ENCODE measurements around the gene FOXP4. TPM values are rescaled to one million over a fixed set of nuclear protein-coding genes. Genes with fewer than 3 reads are reported as not detected.

FOXP4 gene
- total and polyA plus RNA-seq, 2 of the 13 experiments (the other 11 are each of a cell fraction or from before 2014, with no cell fraction given) = 11.0 to 12.4 TPM

DNA sequence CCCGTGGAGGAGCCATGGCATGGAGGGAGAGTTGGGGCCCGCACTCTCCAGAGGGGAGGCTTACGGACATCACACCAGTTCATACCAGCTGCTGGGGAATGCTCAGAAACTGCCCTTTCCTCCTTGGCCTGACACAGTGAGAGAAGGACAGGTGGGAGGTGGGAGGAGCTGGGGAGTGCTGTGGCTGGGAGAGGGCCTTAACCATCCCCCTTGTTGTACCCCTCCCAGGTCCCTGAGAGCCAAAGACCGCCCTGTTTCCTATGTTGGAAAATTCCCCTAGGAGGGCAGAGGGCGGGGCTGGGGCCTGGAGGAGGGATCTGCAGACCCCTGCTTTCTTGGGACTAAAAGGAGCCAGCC lies 24.1 kb downstream of the FOXP4 start:
- no TSS peak for BruUV-seq (replicated peaks)
- ChIA-PET CTCF (ENCODE audit: low intra/inter-chr PET ratio, low total read pairs) (no interaction called here), POLR2A (interaction anchor here (5.8 kb wide), 1 partner anchor 8 kb away, joined by 54 read pairs; no protein-coding TSS in a partner anchor)
- peaks cover 73% of the 10 kb centered on the region for H3K4me1 ChIP-seq (ENCODE audit: insufficient read depth, low read length)
- H3K79me2 ChIP-seq (ENCODE audit: insufficient read depth, low read length) = peaks cover 56% of the 10 kb centered on the region
- no peak overlapping the region for H3K27ac ChIP-seq (ENCODE audit: extremely low read length, insufficient read depth, low read length)
- DNase-seq (ENCODE audit: low spot score) (no peak), ATAC-seq (no peak), FAIRE-seq (no peak)
- no peak overlapping the region for H3K9ac ChIP-seq (ENCODE audit: insufficient read depth, low read depth, low read length)
- no peaks in the 10 kb centered on the region for H3K27me3 ChIP-seq (ENCODE audit: control insufficient read depth in 1 of 2, insufficient read depth in 2 of 2, low read length in 2 of 2)
- intact Hi-C loops (cut with micrococcal nuclease; ENCODE audit: unreplicated experiment) (no loop called here), in situ Hi-C loops (cut with HindIII; ENCODE audit: extremely low pct_ligation_motif_present, low pct_unique_long_range_greater_than_20kb) (no loop called here)
- peaks cover 62 to 85% of the 10 kb centered on the region in 2 experiments for H3K36me3 ChIP-seq (replicated peaks in 1 of 2; ENCODE audit: control insufficient read depth in 1 of 2, insufficient read depth in 2 of 2, low read length in 2 of 2)
- 99% methylated on average over 5 of the region's 5 CpGs for WGBS (ENCODE audit: low lambda C conversion rate)
- H3K9me3 ChIP-seq (ENCODE audit: low read length) = no peaks in the 10 kb centered on the region
- H4K20me1 ChIP-seq (ENCODE audit: insufficient read depth, low read length) = no peaks in the 10 kb centered on the region; the same call in 1 of the 2 replicates
- H2AFZ ChIP-seq (ENCODE audit: low read length) = no peak overlapping the region
- H3K4me3 ChIP-seq (replicated peaks in 1 of 3; ENCODE audit: insufficient read depth in 1 of 3, low read depth in 2 of 3, low read length in 3 of 3) = no peak overlapping the region
- no peak overlapping the region for H3K4me2 ChIP-seq (ENCODE audit: low read depth, low read length)
- TF ChIP-seq ZSCAN12 (CRISPR knock-in tag; IDR thresholded peaks at IDR 0.05) (no peak), SP2 (CRISPR knock-in tag; IDR thresholded peaks at IDR 0.05) (no peak), ZNF563 (CRISPR knock-in tag; IDR thresholded peaks at IDR 0.05) (no peak), TFDP2 (CRISPR knock-in tag; IDR thresholded peaks at IDR 0.05) (no peak), ZNF879 (CRISPR knock-in tag; IDR thresholded peaks at IDR 0.05) (no peak), FOXA1 (IDR thresholded peaks at IDR 0.05) (no peak), FOXA1 (CRISPR knock-in tag; IDR thresholded peaks at IDR 0.05) (no peak), ZNF841 (CRISPR knock-in tag; IDR thresholded peaks at IDR 0.05; ENCODE audit: borderline replicate concordance) (no peak), NFE2L1 (CRISPR knock-in tag; IDR thresholded peaks at IDR 0.05; ENCODE audit: borderline replicate concordance) (no peak), ZSCAN25 (CRISPR knock-in tag; IDR thresholded peaks at IDR 0.05) (no peak), ISL2 (CRISPR knock-in tag; IDR thresholded peaks at IDR 0.05) (no peak), MBD4 (IDR thresholded peaks at IDR 0.05; ENCODE audit: borderline replicate concordance, low read length) (no peak)
- TF ChIP-seq, protein P1, sequence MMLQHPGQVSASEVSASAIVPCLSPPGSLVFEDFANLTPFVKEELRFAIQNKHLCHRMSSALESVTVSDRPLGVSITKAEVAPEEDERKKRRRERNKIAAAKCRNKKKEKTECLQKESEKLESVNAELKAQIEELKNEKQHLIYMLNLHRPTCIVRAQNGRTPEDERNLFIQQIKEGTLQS (CRISPR knock-in tag; IDR thresholded peaks at IDR 0.05) = no peak
- TF ChIP-seq, protein P2, sequence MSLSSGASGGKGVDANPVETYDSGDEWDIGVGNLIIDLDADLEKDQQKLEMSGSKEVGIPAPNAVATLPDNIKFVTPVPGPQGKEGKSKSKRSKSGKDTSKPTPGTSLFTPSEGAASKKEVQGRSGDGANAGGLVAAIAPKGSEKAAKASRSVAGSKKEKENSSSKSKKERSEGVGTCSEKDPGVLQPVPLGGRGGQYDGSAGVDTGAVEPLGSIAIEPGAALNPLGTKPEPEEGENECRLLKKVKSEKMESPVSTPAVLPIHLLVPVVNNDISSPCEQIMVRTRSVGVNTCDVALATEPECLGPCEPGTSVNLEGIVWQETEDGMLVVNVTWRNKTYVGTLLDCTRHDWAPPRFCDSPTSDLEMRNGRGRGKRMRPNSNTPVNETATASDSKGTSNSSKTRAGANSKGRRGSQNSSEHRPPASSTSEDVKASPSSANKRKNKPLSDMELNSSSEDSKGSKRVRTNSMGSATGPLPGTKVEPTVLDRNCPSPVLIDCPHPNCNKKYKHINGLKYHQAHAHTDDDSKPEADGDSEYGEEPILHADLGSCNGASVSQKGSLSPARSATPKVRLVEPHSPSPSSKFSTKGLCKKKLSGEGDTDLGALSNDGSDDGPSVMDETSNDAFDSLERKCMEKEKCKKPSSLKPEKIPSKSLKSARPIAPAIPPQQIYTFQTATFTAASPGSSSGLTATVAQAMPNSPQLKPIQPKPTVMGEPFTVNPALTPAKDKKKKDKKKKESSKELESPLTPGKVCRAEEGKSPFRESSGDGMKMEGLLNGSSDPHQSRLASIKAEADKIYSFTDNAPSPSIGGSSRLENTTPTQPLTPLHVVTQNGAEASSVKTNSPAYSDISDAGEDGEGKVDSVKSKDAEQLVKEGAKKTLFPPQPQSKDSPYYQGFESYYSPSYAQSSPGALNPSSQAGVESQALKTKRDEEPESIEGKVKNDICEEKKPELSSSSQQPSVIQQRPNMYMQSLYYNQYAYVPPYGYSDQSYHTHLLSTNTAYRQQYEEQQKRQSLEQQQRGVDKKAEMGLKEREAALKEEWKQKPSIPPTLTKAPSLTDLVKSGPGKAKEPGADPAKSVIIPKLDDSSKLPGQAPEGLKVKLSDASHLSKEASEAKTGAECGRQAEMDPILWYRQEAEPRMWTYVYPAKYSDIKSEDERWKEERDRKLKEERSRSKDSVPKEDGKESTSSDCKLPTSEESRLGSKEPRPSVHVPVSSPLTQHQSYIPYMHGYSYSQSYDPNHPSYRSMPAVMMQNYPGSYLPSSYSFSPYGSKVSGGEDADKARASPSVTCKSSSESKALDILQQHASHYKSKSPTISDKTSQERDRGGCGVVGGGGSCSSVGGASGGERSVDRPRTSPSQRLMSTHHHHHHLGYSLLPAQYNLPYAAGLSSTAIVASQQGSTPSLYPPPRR (CRISPR knock-in tag; IDR thresholded peaks at IDR 0.05; ENCODE audit: borderline replicate concordance) = no peak
- TF ChIP-seq, protein P3, sequence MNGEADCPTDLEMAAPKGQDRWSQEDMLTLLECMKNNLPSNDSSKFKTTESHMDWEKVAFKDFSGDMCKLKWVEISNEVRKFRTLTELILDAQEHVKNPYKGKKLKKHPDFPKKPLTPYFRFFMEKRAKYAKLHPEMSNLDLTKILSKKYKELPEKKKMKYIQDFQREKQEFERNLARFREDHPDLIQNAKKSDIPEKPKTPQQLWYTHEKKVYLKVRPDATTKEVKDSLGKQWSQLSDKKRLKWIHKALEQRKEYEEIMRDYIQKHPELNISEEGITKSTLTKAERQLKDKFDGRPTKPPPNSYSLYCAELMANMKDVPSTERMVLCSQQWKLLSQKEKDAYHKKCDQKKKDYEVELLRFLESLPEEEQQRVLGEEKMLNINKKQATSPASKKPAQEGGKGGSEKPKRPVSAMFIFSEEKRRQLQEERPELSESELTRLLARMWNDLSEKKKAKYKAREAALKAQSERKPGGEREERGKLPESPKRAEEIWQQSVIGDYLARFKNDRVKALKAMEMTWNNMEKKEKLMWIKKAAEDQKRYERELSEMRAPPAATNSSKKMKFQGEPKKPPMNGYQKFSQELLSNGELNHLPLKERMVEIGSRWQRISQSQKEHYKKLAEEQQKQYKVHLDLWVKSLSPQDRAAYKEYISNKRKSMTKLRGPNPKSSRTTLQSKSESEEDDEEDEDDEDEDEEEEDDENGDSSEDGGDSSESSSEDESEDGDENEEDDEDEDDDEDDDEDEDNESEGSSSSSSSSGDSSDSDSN (CRISPR knock-in tag; IDR thresholded peaks at IDR 0.05) = no peak
- TF ChIP-seq, protein P4, sequence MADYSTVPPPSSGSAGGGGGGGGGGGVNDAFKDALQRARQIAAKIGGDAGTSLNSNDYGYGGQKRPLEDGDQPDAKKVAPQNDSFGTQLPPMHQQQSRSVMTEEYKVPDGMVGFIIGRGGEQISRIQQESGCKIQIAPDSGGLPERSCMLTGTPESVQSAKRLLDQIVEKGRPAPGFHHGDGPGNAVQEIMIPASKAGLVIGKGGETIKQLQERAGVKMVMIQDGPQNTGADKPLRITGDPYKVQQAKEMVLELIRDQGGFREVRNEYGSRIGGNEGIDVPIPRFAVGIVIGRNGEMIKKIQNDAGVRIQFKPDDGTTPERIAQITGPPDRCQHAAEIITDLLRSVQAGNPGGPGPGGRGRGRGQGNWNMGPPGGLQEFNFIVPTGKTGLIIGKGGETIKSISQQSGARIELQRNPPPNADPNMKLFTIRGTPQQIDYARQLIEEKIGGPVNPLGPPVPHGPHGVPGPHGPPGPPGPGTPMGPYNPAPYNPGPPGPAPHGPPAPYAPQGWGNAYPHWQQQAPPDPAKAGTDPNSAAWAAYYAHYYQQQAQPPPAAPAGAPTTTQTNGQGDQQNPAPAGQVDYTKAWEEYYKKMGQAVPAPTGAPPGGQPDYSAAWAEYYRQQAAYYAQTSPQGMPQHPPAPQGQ (CRISPR knock-in tag; IDR thresholded peaks at IDR 0.05; ENCODE audit: borderline replicate concordance) = no peak

All from HepG2 (cell line).